ENCODE measurements around the gene FERMT2. TPM values are rescaled to one million over a fixed set of nuclear protein-coding genes. Genes with fewer than 3 reads are reported as not detected.

Gene FERMT2, protein sequence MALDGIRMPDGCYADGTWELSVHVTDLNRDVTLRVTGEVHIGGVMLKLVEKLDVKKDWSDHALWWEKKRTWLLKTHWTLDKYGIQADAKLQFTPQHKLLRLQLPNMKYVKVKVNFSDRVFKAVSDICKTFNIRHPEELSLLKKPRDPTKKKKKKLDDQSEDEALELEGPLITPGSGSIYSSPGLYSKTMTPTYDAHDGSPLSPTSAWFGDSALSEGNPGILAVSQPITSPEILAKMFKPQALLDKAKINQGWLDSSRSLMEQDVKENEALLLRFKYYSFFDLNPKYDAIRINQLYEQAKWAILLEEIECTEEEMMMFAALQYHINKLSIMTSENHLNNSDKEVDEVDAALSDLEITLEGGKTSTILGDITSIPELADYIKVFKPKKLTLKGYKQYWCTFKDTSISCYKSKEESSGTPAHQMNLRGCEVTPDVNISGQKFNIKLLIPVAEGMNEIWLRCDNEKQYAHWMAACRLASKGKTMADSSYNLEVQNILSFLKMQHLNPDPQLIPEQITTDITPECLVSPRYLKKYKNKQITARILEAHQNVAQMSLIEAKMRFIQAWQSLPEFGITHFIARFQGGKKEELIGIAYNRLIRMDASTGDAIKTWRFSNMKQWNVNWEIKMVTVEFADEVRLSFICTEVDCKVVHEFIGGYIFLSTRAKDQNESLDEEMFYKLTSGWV
- 1.6 TPM for total RNA-seq

DNA sequence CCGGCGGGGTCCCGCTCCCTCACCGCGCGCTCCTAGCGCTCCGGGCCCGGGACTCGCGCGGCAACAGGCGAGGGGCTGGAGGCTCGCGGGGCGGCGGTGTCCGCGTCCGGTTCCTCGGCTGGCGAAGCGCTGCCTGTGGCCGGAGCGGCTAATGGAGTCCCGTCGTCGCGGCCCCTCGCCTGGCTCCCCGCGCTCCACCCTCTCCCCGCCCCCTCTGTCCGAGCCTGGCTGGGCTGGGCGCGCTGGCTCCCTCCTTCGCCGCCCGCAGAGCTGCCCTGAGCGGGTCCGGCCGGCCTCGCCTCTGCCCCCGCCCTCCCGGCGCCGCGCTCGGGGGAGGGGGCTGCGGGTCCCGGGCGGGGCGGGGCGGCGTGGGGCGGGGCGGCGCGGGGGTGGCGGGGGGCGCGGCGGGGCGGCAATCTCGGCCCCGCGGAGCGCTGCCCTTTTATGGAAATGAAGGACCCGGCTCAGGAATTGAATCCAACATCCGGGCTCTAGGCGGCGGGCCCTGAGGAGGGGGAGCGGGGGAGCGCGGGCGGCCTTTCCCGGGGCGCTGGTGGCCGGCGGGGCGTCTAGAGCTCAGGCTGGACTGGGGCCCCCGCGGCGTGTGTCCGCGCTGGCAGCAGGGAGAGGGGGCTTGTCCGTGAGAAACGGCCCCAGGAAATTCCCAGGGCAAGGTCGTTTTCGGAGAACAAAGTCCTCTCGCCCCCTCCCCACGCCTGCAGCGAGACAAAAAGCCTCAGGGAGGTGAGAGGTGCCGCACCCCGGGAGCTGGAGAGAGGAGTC is at the start of gene FERMT2:
Gene FERMT2, minus strand, starts transcription at position 153 of the 783 bp plus-strand sequence. CDS start 482 bp downstream, outside the sequence.
- Histone ChIP-seq H3K27me3 (ENCODE audit: insufficient read depth, low read length) (peaks cover 73% of the 10 kb centered on the region), H3K4me3 (ENCODE audit: low read length) (peak within 1 kb of the TSS; percentile 26), H3K9me3 (ENCODE audit: low read depth, low read length) (no peaks in the 10 kb centered on the region), H3K4me1 (ENCODE audit: insufficient read depth, low read length) (peaks cover 22% of the 10 kb centered on the region)

DNA sequence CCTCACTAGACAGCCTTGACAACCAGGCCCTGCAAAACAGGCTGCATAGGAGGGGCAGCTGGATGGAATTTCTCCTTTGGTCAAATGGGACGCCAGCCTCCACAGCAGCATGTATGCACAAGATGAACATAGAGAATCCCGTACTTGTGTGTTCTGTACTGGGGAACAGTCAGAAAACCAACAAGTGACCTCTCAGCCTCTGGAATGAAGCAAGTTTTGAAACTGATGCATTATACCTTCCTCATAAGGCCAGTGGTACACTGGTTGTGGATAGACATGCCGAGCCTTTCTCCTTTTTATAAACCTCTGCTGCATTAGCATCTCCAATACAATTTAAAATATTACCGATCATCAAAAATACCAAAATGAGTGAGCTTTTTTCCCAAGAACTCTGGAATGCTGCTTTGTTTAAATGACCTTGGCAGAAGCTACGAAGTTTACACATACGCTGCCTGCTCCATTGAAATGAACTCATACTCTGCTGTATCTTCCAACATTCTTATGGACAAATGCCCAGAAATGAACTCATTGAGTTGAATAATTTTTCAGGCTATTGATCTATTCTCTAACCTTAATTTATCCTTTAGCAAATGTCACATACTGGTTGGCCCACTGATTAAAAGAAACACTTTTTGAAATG is 47.6 kb upstream of the FERMT2 start:
- no peaks in the 10 kb centered on the region for H3K27me3 ChIP-seq (ENCODE audit: insufficient read depth, low read length)
- no peaks in the 10 kb centered on the region for H3K9me3 ChIP-seq (ENCODE audit: low read depth, low read length)
- H3K4me3 ChIP-seq (ENCODE audit: low read length), result no peak overlapping the region
- H3K4me1 ChIP-seq (ENCODE audit: insufficient read depth, low read length), result no peaks in the 10 kb centered on the region

DNA sequence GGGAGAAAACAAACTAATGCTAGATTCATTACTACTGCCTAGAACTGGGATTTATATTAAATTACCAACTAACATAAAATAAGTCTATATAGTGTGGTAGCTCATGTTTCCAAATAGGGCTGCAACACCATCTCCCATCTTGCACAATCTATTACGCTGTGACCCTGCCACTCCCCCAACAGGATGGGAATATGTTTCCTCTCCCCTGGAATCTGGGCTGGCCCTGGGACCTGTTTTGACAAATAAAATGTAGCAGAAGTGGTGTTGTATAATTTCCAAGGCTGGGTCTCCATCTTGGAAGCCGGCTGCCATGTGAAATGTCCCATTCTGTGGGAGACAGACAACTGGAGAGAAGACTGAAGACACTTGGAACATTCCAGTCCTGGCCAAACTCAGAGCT is 45.6 kb upstream of the FERMT2 start:
- Histone ChIP-seq H3K9me3 (ENCODE audit: low read depth, low read length) (no peaks in the 10 kb centered on the region), H3K4me1 (ENCODE audit: insufficient read depth, low read length) (no peaks in the 10 kb centered on the region), H3K4me3 (ENCODE audit: low read length) (no peak overlapping the region), H3K27me3 (ENCODE audit: insufficient read depth, low read length) (no peaks in the 10 kb centered on the region)

DNA sequence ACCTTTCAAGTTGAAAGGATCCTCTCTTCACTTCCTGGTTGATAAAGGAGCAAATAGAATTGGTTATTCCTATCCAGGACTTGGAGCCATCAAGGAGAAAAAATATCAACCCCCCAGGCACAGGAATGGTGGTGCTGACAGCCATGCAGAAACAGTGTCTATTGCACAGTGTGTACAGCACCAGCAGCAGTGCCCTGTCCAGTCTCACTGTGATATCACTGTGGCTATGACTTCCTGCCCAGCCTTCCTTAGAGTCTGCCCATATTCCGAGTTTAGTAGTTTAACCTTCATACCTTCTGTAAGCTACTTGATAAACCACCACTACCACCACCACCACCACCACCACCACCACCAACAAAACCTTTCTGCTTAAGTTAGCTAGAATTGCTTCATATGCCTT is 45.1 kb upstream of the FERMT2 start:
- no peak overlapping the region for H3K4me3 ChIP-seq (ENCODE audit: low read length)
- H3K9me3 ChIP-seq (ENCODE audit: low read depth, low read length), result no peaks in the 10 kb centered on the region
- no peaks in the 10 kb centered on the region for H3K4me1 ChIP-seq (ENCODE audit: insufficient read depth, low read length)
- no peaks in the 10 kb centered on the region for H3K27me3 ChIP-seq (ENCODE audit: insufficient read depth, low read length)

DNA sequence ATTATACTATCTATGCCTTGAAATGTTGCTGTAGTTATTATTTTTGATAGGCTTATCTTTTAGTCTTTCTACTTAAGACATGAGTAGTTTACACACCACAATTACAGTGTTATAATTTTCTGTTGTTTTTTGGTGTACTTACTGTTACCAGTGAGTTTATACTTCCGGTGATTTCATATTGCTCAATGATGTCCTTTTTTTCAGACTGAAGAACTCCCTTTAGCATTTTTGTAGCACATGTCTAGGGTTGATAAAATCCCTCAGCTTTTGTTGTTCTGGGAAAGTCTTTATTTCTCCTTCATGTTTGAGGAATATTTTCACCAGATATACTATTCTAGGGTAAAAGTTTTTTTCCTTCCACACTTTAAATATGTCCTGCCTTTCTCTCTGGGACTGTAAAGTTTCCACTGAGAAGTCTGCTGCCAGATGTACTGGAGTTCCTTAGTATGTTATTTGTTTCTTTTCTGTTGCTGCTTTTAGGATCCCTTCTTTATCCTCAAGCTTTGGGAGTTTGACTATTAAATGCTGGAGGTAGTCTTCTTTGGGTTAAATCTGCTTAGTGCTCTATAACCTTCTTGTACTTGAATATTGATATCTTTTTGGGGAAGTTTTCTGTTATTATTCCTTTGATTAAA is 41.5 kb upstream of the FERMT2 start:
- H3K9me3 ChIP-seq (ENCODE audit: low read depth, low read length), result no peaks in the 10 kb centered on the region
- no peaks in the 10 kb centered on the region for H3K27me3 ChIP-seq (ENCODE audit: insufficient read depth, low read length)
- no peaks in the 10 kb centered on the region for H3K4me1 ChIP-seq (ENCODE audit: insufficient read depth, low read length)
- no peak overlapping the region for H3K4me3 ChIP-seq (ENCODE audit: low read length)

DNA sequence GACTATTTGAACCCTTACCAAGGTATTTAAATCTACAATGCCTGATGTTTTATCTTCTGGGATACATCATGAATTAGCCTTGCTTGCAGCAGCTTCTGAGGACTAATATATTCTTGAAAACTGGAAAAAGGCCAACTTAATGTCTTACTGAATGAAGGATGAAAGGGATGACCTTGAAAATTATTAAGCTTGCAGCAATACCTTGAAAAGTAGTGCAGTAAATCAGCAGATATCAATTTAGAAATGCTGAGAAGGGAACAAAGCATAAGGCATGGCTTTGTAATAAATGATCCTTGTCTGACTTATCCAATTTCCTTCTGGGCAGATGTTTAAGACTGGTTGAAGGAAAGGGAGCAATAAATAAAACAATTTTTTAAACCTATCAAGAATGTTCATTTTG is 37.3 kb upstream of the FERMT2 start:
- no peaks in the 10 kb centered on the region for H3K27me3 ChIP-seq (ENCODE audit: insufficient read depth, low read length)
- H3K4me1 ChIP-seq (ENCODE audit: insufficient read depth, low read length), result no peaks in the 10 kb centered on the region

DNA sequence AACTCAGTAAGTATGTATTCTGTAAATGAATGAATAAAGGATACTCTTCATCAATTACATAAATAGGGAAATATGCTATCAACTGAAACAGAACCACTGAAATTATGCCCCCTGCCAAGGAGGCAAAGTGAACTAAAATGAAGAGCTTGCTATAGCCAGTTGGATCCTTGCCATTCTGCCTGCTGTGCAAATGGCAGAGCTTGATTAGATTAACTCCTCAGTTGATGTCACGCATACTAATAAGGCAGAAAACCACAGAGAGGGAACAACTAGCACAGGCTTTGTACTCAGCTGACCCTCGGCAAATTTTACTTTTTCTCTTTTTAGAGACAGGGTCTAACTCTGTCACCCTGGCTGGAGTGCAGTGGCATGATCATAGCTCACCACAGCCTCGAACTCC is 36.7 kb upstream of the FERMT2 start:
- Histone ChIP-seq H3K9me3 (ENCODE audit: low read depth, low read length) (no peaks in the 10 kb centered on the region), H3K4me3 (ENCODE audit: low read length) (no peak overlapping the region), H3K27me3 (ENCODE audit: insufficient read depth, low read length) (no peaks in the 10 kb centered on the region), H3K4me1 (ENCODE audit: insufficient read depth, low read length) (no peaks in the 10 kb centered on the region)

More for the DNA sequence above, 37.3 kb upstream of the FERMT2 start:
- Histone ChIP-seq H3K9me3 (ENCODE audit: low read depth, low read length) (no peaks in the 10 kb centered on the region), H3K4me3 (ENCODE audit: low read length) (no peak overlapping the region)

DNA sequence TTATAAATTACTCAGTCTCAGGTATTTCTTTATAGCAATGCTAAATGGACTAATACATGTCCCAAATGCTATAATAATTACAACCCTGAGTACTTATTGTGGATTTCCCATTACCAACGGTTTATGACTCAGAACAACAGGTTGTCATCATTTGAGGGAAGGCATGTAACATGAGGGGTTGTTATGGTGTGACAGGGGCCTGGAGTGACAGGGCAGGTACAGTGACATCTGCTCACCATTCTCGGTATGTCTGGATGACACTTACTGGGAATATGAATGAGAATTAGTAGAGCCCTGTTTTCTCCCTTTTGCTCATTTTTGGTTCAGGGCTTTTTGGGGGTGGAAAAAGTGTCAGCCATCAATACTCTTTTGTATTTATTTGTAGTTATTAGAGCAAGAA is 36.2 kb upstream of the FERMT2 start:
- no peak overlapping the region for H3K4me3 ChIP-seq (ENCODE audit: low read length)
- no peaks in the 10 kb centered on the region for H3K4me1 ChIP-seq (ENCODE audit: insufficient read depth, low read length)
- no peaks in the 10 kb centered on the region for H3K9me3 ChIP-seq (ENCODE audit: low read depth, low read length)
- H3K27me3 ChIP-seq (ENCODE audit: insufficient read depth, low read length), result no peaks in the 10 kb centered on the region

DNA sequence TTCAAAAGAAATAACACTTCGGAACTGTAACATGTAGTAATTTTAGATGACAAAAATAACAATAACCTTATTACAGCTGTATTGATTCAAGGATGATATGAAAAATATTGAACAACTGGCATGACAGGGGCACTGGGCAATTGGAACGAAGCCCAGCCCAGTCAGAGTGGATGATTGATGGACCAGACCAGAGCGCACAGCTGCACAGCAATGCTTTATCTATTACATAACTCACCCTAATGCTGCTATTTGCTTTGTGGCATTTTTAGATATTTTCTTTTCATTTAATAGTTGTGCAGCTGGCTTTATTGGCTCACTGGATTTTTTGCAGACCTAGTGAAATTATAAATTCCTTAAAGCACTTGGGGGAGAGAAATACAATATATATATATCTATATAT is 26.9 kb upstream of the FERMT2 start:
- Histone ChIP-seq H3K4me3 (ENCODE audit: low read length) (no peak overlapping the region), H3K9me3 (ENCODE audit: low read depth, low read length) (no peaks in the 10 kb centered on the region), H3K4me1 (ENCODE audit: insufficient read depth, low read length) (no peaks in the 10 kb centered on the region), H3K27me3 (ENCODE audit: insufficient read depth, low read length) (peaks cover 3% of the 10 kb centered on the region)

DNA sequence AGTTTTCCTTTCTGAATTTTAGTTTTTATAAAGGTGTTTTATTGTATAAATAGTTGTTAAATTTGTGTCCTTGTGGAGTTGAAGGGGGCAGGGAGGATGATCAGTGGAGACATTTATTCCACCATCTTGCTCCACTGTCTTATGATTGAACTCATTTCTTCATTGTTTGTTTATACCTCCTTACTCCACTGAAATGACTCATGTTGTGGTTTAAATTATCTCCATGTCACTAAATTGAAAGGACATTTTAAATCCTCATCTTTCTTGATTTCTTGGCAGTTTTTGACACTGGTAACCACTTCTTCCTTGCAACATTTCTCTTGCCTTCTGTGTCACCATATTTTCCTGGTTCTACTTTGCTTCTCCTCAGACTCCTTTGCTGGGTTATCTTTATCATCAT is 23.6 kb upstream of the FERMT2 start:
- Histone ChIP-seq H3K4me3 (ENCODE audit: low read length) (no peak overlapping the region), H3K9me3 (ENCODE audit: low read depth, low read length) (no peaks in the 10 kb centered on the region), H3K4me1 (ENCODE audit: insufficient read depth, low read length) (no peaks in the 10 kb centered on the region), H3K27me3 (ENCODE audit: insufficient read depth, low read length) (peaks cover 6% of the 10 kb centered on the region)

DNA sequence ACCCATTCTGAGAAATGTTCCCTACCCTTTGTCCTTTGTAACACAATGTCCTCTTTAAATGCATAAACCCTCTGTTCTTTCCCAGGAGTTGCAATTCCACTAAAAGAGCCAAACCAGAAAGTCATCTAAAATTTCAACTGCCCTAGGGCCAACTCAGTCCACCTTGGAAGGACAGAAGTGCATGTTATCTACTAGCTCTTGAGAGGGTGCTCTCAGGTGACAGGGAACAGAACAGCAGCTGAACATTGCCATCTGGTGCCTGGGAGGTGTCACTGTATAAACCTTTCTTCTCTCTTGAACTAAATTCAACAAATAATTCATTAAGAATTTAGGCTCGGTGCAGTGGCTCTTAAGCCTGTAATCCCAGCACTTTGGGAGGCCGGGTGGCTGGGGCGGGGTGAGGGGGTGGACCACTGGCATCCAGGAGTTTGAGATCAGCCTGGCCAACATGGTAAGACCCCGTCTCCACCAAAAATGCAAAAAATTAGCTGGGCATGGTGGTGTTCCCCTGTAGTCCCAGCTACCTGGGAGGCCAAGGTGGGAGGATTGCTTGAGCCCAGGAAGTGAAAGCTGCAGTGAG is 10.3 kb upstream of the FERMT2 start:
- Histone ChIP-seq H3K4me3 (ENCODE audit: low read length) (no peak overlapping the region), H3K4me1 (ENCODE audit: insufficient read depth, low read length) (no peaks in the 10 kb centered on the region), H3K9me3 (ENCODE audit: low read depth, low read length) (no peaks in the 10 kb centered on the region), H3K27me3 (ENCODE audit: insufficient read depth, low read length) (no peaks in the 10 kb centered on the region)

DNA sequence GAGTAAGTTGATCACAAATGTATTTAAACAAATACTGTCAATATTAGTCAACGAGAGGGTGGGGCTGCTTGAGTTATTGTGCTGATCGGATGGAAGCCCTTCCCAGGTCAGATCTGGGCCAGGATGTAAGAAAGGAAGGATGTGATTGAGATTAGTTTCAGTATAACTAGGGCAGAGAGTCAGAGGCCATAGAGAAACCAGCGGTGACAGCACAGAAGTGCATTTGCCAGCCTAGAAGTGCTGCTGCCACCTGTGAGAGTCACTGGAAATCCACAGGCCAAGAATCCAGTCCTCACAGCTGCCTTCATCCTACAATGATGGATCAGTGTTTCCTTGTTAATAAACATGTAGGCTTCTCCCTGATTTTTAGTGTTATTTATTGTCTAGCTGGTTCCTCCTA is 9.8 kb upstream of the FERMT2 start:
- Histone ChIP-seq H3K4me3 (ENCODE audit: low read length) (no peak overlapping the region), H3K9me3 (ENCODE audit: low read depth, low read length) (no peaks in the 10 kb centered on the region), H3K4me1 (ENCODE audit: insufficient read depth, low read length) (no peaks in the 10 kb centered on the region), H3K27me3 (ENCODE audit: insufficient read depth, low read length) (no peaks in the 10 kb centered on the region)

DNA sequence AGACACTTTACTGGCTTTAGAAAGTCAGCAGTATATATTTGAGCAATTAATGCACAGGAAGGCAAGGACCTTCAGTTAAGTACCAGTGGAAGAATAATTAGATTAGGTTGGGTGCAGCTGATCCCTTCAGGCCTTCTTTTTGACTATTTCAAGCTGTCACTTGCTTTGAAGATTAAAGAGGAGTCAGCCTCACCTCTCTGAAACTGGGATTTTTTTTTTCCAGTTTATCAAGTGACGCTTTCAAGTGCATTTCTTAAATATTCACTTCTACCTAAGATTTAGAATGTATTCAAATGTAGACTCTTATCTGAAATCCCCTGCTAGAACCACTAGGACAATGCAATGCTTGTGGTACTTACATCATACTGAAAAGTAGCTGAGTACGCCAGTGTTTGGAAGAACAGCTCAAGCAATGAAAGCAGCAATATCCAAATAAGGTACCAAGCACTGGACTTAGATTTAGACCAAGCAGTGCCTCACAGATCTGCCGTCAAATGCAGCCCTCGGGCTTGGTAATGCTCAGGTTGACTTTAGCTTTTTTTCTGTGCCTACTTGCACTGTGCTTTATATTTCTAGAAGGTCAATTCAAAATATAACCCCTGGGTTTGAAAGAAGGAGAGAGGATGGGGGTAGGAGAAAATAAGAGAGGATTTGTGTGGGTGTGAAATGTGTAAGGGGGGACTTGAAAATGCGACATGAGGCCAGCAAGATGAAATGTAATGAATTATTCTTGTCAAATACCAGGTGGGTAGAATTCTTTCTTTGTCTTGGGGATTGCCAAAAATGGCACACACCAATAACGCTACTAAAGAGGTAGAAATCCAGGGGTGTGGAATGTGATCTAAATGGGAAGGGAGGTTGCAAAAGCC is 3.7 kb upstream of the FERMT2 start:
- H3K4me1 ChIP-seq (ENCODE audit: insufficient read depth, low read length), result peaks cover 21% of the 10 kb centered on the region

More for the DNA sequence above, 3.7 kb upstream of the FERMT2 start:
- H3K27me3 ChIP-seq (ENCODE audit: insufficient read depth, low read length), result peaks cover 40% of the 10 kb centered on the region
- no peak overlapping the region for H3K4me3 ChIP-seq (ENCODE audit: low read length)
- H3K9me3 ChIP-seq (ENCODE audit: low read depth, low read length), result no peaks in the 10 kb centered on the region
